ENCODE results near the gene RPTOR.

RPTOR gene

DNA sequence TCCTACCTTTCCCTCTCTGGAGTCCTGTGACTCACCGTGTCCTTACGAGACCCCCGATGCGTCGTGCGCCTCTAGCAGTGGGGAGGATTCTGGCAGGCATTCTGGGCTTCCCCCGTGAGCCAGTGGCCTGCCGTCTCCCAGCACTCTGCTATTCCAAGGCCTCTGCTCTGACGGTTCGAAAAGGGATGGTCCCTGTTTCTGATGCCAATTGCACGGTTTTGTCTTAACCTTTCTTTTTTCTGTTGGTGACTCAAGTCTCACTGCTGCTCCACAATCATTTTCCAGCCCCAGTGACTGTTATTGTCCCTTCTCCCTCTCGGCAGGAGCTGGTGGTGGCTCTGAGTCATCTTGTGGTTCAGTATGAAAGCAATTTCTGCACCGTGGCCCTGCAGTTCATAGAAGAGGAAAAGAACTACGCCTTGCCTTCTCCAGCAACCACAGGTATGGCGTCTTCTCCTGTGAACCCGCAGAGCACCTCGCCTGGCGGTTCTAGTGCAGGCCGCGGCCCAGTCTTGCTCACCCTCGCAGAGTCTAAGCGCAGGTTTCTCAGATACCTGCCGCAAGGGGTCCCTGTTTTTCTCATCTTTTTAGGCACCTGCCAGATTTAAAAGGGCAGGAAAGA lies 346.9 kb downstream of the RPTOR start:
- no peak overlapping the region for H2AFZ ChIP-seq (ENCODE audit: low read length)
- peak overlapping the region; percentile 91 for H3K27ac ChIP-seq (ENCODE audit: low read depth, low read length, poor library complexity, severe bottlenecking)
- H4K20me1 ChIP-seq (ENCODE audit: insufficient read depth, low read length): no peaks in the 10 kb centered on the region
- peak overlapping the region; percentile 32; the same call in 1 of the 2 replicates for H3K9ac ChIP-seq (ENCODE audit: low read length)
- H3K79me2 ChIP-seq (ENCODE audit: insufficient read depth, low read length): no peaks in the 10 kb centered on the region
- H3K36me3 ChIP-seq (ENCODE audit: insufficient read depth, low read length): peaks cover 88% of the 10 kb centered on the region
- peaks cover 60% of the 10 kb centered on the region for H3K4me1 ChIP-seq (ENCODE audit: insufficient read depth, low read length, severe bottlenecking)
- 0 out of 2 replicates have a peak, but pooled peaks cover 3% of the 10 kb centered on the region for H3F3A ChIP-seq (ENCODE audit: insufficient read depth, low read length)
- H3K4me2 ChIP-seq (ENCODE audit: low read length): no peak overlapping the region; the same call in 1 of the 2 replicates
- H3K4me3 ChIP-seq (ENCODE audit: low read depth, low read length, poor library complexity, severe bottlenecking): no peak overlapping the region
- no peaks in the 10 kb centered on the region for H3K27me3 ChIP-seq (ENCODE audit: insufficient read depth, low read length)
- H3K9me2 ChIP-seq (ENCODE audit: low read depth, low read length): no peaks in the 10 kb centered on the region
- no peaks in the 10 kb centered on the region for H3K9me3 ChIP-seq (ENCODE audit: low read length)
- no peak for TF ChIP-seq EZH2 (IDR thresholded peaks at IDR 0.05; ENCODE audit: borderline replicate concordance, low read length)
- TF ChIP-seq, protein P1, sequence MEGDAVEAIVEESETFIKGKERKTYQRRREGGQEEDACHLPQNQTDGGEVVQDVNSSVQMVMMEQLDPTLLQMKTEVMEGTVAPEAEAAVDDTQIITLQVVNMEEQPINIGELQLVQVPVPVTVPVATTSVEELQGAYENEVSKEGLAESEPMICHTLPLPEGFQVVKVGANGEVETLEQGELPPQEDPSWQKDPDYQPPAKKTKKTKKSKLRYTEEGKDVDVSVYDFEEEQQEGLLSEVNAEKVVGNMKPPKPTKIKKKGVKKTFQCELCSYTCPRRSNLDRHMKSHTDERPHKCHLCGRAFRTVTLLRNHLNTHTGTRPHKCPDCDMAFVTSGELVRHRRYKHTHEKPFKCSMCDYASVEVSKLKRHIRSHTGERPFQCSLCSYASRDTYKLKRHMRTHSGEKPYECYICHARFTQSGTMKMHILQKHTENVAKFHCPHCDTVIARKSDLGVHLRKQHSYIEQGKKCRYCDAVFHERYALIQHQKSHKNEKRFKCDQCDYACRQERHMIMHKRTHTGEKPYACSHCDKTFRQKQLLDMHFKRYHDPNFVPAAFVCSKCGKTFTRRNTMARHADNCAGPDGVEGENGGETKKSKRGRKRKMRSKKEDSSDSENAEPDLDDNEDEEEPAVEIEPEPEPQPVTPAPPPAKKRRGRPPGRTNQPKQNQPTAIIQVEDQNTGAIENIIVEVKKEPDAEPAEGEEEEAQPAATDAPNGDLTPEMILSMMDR (IDR thresholded peaks at IDR 0.05; ENCODE audit: low read length): peak; percentile 45

DNA sequence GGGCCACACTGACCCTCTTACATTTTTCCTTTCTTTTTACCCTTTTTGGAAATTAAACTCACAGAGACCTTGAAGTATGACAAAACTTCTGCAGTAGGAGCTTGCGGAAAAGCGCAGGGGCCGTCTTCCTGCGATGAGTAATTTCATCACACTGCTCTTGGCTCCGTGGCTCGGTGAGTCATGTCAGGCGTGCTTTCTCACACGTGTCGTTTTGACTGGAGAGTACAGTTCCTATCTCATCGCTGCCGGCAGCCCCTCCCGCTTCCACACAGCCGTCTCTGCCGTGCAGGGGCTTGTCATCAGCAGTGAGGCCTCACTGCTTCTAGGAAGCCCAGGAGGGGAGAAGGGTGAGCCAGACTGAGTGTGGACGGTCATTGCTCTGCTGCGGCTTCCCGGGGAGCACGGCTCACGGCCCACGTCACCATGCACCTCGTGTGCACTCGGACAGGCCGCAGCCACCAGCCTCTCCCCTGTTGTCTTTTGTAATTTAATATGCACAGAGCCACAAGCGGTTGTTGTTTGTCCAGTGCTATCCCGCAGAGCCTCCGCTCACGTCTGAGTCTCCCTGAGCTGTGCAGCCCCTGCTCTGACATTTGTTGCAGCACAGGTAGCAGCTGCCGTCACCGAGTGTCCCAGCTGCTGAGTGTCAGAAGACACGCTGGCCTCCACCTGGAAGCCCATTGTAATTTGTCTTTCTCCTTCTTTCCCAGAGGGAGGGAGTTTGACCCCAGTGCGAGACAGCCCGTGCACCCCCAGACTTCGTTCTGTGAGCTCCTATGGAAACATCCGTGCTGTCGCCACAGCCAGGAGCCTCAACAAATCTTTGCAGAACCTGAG lies 347.6 kb downstream of the RPTOR start:
- Histone ChIP-seq H2AFZ (ENCODE audit: low read length) (no peak overlapping the region), H4K20me1 (ENCODE audit: insufficient read depth, low read length) (no peaks in the 10 kb centered on the region), H3K9ac (ENCODE audit: low read length) (no peak overlapping the region; the same call in 1 of the 2 replicates), H3K4me1 (ENCODE audit: insufficient read depth, low read length, severe bottlenecking) (peaks cover 60% of the 10 kb centered on the region), H3F3A (ENCODE audit: insufficient read depth, low read length) (0 out of 2 replicates have a peak, but pooled peaks cover 3% of the 10 kb centered on the region), H3K4me2 (ENCODE audit: low read length) (no peak overlapping the region; the same call in 1 of the 2 replicates), H3K27me3 (ENCODE audit: insufficient read depth, low read length) (no peaks in the 10 kb centered on the region), H3K4me3 (ENCODE audit: low read depth, low read length, poor library complexity, severe bottlenecking) (no peak overlapping the region), H3K27ac (ENCODE audit: low read depth, low read length, poor library complexity, severe bottlenecking) (peak overlapping the region; percentile 91), H3K9me2 (ENCODE audit: low read depth, low read length) (no peaks in the 10 kb centered on the region), H3K79me2 (ENCODE audit: insufficient read depth, low read length) (no peaks in the 10 kb centered on the region), H3K9me3 (ENCODE audit: low read length) (no peaks in the 10 kb centered on the region), H3K36me3 (ENCODE audit: insufficient read depth, low read length) (peaks cover 94% of the 10 kb centered on the region)
- TF ChIP-seq EZH2 (IDR thresholded peaks at IDR 0.05; ENCODE audit: borderline replicate concordance, low read length): no peak
- TF ChIP-seq, protein P1 (IDR thresholded peaks at IDR 0.05; ENCODE audit: low read length): no peak

DNA sequence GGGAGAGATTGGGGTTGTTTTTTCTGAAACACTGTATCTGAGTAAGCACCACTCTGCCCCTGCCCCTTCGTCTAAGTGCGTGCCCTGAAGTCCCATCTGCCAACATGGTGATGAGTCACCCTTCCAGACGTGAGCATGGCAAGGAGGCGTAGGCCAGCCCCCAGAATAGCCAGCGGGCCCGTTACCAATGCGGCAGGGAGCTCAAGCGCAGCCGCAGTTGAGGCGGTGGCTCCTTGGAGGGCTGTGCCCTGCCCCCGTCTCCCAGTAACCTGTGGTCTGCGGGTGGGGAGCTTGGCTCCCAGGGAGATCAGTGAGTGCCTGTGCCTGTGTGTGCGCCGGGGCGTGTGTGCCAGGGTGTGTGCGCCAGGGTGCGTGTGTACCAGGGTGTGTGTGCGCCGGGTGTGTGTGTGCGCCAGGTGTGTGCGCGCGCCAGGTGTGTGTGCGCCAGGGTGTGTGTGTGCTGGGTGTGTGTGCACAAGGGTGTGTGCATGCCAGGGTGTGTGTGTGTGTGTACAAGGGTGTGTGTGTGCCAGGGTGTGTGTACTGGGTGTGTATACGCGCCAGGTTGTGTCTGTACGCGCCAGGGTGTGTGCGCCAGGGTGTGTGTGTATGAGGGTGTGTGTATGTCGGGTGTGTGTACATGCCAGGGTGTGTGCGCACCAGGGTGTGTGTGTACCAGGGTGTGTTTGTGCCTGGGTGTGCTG lies 348.4 kb downstream of the RPTOR start:
- Histone ChIP-seq H3F3A (ENCODE audit: insufficient read depth, low read length) (peaks cover 5% of the 10 kb centered on the region; the same call in 1 of the 2 replicates), H3K27ac (ENCODE audit: low read depth, low read length, poor library complexity, severe bottlenecking) (peak overlapping the region; percentile 91), H3K79me2 (ENCODE audit: insufficient read depth, low read length) (no peaks in the 10 kb centered on the region), H3K27me3 (ENCODE audit: insufficient read depth, low read length) (no peaks in the 10 kb centered on the region), H3K9me3 (ENCODE audit: low read length) (no peaks in the 10 kb centered on the region), H3K4me1 (ENCODE audit: insufficient read depth, low read length, severe bottlenecking) (peaks cover 62% of the 10 kb centered on the region), H3K4me3 (ENCODE audit: low read depth, low read length, poor library complexity, severe bottlenecking) (no peak overlapping the region), H4K20me1 (ENCODE audit: insufficient read depth, low read length) (no peaks in the 10 kb centered on the region), H3K4me2 (ENCODE audit: low read length) (no peak overlapping the region), H2AFZ (ENCODE audit: low read length) (no peak overlapping the region), H3K9ac (ENCODE audit: low read length) (no peak overlapping the region), H3K9me2 (ENCODE audit: low read depth, low read length) (no peaks in the 10 kb centered on the region), H3K36me3 (ENCODE audit: insufficient read depth, low read length) (peaks cover 94% of the 10 kb centered on the region)
- TF ChIP-seq, protein P1 (IDR thresholded peaks at IDR 0.05; ENCODE audit: low read length): no peak
- no peak for TF ChIP-seq EZH2 (IDR thresholded peaks at IDR 0.05; ENCODE audit: borderline replicate concordance, low read length)

Measured in OCI-LY1 (cell line).